Muscle of arm (tissue), 12 donors: ENCODE measurements around the gene DCAKD. TPM values are rescaled to one million over a fixed set of nuclear protein-coding genes. Genes with fewer than 3 reads are reported as not detected.

Experiments
- DNase-seq: peaks from one replicate; pipeline ENCODE4 v3.0.0-alpha.2; 2013
- polyA plus RNA-seq, 12 donors: library from polyadenylated mRNA; unstranded; fragments of 120-200 nt; gene quantifications; one replicate each; pipeline ENCODE4 v1.2.1, GENCODE V29; 2013; ENCODE audit not compliant: insufficient read length in 12 of 12

Gene DCAKD
- polyA plus RNA-seq, 12 donors, result 25.4 to 360 (median 30.2) TPM

- DNase-seq, result no peak
Measured at GRCh38 chr17:45006927-45007461, 44.4 kb downstream of the DCAKD start.

GRCh38 chr17:45005700-45006099 lies 45.7 kb downstream of the DCAKD start:
- DNase-seq, result no peak

- DNase-seq, result no peak
Measured at GRCh38 chr17:45004388-45004787, 47.0 kb downstream of the DCAKD start.

GRCh38 chr17:45003877-45004276 lies 47.6 kb downstream of the DCAKD start:
- DNase-seq, result no peak

- DNase-seq, result no peak
Measured at GRCh38 chr17:45001310-45001709, 50.1 kb downstream of the DCAKD start.

- DNase-seq, result no peak
Measured at GRCh38 chr17:44999433-44999832, 52.0 kb downstream of the DCAKD start.

- no peak for DNase-seq
Measured at GRCh38 chr17:44998646-44999045, 52.8 kb downstream of the DCAKD start.

GRCh38 chr17:44997733-44998520 lies 53.5 kb downstream of the DCAKD start:
- no peak for DNase-seq

GRCh38 chr17:44996304-44996703 lies 55.1 kb downstream of the DCAKD start:
- DNase-seq, result no peak

GRCh38 chr17:44995436-44996001 lies 55.9 kb downstream of the DCAKD start:
- DNase-seq, result no peak

GRCh38 chr17:44992242-44992939 lies 59.0 kb downstream of the DCAKD start:
- DNase-seq, result no peak

- no peak for DNase-seq
Measured at GRCh38 chr17:44990994-44991393, 60.4 kb downstream of the DCAKD start.

GRCh38 chr17:44989552-44990138 lies 61.8 kb downstream of the DCAKD start:
- no peak for DNase-seq

- no peak for DNase-seq
Measured at GRCh38 chr17:44988044-44988942, 63.1 kb downstream of the DCAKD start.

GRCh38 chr17:44983563-44983962 lies 67.9 kb downstream of the DCAKD start:
- no peak for DNase-seq

- no peak for DNase-seq
Measured at GRCh38 chr17:44982113-44982702, 69.2 kb downstream of the DCAKD start.

GRCh38 chr17:44981221-44981968 lies 70.0 kb downstream of the DCAKD start:
- no peak for DNase-seq

- DNase-seq, result no peak
Measured at GRCh38 chr17:44979426-44979995, 71.9 kb downstream of the DCAKD start.

- DNase-seq, result no peak
Measured at GRCh38 chr17:44978807-44979206, 72.6 kb downstream of the DCAKD start.
